ENCODE data around the gene SESN3. TPM values are rescaled to one million over a fixed set of nuclear protein-coding genes. Genes with fewer than 3 reads are reported as not detected.
"Not testable (repeated sequence)": the region's sequence is repeated elsewhere in the genome, so short reads cannot be mapped to it uniquely, and the experiment has no call there.

Gene SESN3
- total RNA-seq, 2 experiments from 2014 or later: 8.4 to 12.3 TPM

DNA sequence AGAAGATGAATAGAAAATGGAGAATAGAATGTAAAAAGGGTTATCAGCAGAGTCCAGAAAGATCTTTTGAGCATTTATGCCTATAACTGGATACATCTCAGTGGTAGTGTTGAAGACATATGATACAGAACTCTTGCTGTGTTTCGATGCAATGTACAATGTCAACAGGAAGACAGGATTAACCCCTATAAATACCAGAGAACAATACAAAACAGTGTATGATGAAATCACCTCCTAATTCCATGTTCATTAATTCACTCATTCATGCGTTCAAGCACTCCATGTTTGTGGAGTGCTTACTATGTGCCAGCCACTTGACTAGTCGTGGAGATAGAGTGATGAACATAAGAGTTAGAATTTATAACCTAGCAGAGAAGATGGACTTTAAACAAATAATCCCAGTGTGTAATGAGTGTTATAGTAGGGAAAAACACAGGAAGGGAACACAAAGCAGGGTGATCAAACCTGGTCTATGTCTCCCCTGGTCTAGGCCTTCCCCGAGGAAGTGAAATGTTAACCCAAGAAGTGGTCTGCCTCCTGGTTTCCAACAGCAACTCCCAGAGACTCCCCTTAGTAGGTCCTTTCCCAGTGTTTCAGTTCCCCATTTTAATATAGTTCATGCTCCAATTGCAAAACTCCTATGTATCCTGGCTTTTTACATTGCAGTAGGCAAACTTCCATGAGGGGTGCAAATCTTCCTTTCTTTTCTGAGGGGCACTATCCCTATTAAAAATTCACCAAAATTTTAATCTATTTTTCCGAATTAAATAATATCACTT is 9.1 kb upstream of the SESN3 start:
- intact Hi-C loops (cut with DNase I, micrococcal nuclease): no loop called here
- H3K4me3 Mint-ChIP-seq: no peak overlapping the region
- DNase-seq: no peak
- no peaks in the 10 kb centered on the region for H3K9me3 Mint-ChIP-seq (ENCODE audit: low read depth)
- no peak overlapping the region for H3K27ac Mint-ChIP-seq
- ChIA-PET CTCF (interaction anchor here (0.8 to 1.4 kb wide), 2 partner anchors 9 to 74 kb away, joined by 3 to 5 read pairs; partner anchors contain the start of gene SESN3), POLR2A (no interaction called here)
- ATAC-seq: no peak
- H3K36me3 Mint-ChIP-seq (ENCODE audit: low read depth): no peaks in the 10 kb centered on the region
- H3K27me3 Mint-ChIP-seq: peaks cover 2% of the 10 kb centered on the region
- H3K4me1 Mint-ChIP-seq: peaks cover 15% of the 10 kb centered on the region

DNA sequence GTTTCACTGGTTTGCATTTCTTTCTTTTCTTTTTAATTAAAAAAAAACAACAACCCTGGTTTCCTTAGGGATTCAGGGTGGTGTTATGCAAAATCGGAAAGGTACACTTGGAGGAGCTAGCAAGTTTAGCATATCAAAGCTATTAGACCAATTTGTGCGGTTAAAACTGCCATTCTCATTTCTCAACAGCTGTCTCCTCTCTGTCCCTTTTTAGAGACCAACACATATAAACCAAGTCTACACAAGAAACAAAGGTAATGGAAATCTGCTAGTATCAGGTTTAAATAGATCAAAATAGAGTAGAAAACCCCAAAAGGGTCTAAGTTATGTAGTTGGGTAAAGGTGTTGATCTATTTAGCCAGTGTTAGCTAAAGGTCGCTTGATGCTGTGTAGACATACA is 1.7 kb upstream of the SESN3 start:
- POLR2A ChIA-PET: interaction anchor here (0.6 to 2.2 kb wide), 6 partner anchors 12 to 558 kb away, joined by 3 to 14 read pairs (median 4); partner anchors contain the start of gene ENDOD1
- intact Hi-C loops (cut with DNase I, micrococcal nuclease): loop anchor here in 1 of 2 experiments (5.0 kb wide), 3 partner anchors 690 to 1105 kb away; partner anchors contain the start of genes FUT4 and PANX1
- no peak for DNase-seq
- no peaks in the 10 kb centered on the region for H3K36me3 Mint-ChIP-seq (ENCODE audit: low read depth)
- no peak overlapping the region for H3K27ac Mint-ChIP-seq
- H3K4me3 Mint-ChIP-seq: no peak overlapping the region
- no peak for ATAC-seq
- CTCF ChIA-PET: interaction anchor here (0.7 to 2.6 kb wide), 18 partner anchors 8 to 558 kb away, joined by 3 to 17 read pairs (median 4); no protein-coding TSS in a partner anchor
- H3K9me3 Mint-ChIP-seq (ENCODE audit: low read depth): no peaks in the 10 kb centered on the region
- H3K4me1 Mint-ChIP-seq: peaks cover 39% of the 10 kb centered on the region
- H3K27me3 Mint-ChIP-seq: no peaks in the 10 kb centered on the region

DNA sequence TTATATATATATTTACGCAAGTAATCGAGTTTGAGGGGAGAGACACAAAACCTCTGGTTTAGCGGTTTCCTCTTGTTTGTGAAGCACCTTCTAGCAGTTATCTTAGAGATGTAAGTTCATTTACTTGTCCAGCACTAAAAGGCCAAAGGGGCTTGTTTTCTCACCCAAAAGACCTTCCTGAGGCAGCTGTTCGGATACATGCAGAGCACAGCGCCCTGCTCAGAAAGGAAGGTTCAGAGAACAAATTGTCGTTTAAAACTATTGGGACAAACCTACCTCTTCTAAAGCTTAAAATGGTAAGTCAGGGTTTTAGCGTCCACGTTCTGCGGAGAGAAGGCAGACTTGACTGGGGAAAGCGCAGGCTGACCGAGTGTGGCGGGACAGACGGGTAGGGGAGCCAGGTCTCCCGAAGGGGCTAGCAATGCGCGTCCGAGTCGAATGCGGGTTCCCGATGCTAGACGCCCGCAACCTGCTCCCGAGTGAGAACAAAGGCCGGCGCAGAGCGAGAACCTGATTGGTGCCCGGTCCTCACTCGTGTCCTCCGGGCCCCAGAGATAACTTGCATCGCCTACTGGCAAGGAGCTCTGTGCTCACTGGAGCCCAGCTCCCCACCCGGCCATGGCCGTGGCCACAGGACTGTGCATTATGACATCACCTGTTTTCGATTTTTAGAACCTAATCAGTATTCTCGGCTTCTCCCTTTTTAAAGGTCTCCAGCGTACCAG is 1.0 kb upstream of the SESN3 start:
- Mint-ChIP-seq H3K4me1 (peaks cover 41% of the 10 kb centered on the region), H3K4me3 (no peak overlapping the region)
- ATAC-seq: peak; percentile 34

GRCh38 chr11:95230810-95231126 is 234 bp downstream of the SESN3 start:
- ATAC-seq (peak; percentile 1), DNase-seq (no peak)
- intact Hi-C loops (cut with DNase I, micrococcal nuclease): loop anchor here (1.0 to 5.0 kb wide), 16 partner anchors 24 to 1158 kb away; partner anchors contain the start of genes CCDC82 (in 1 of the 2), CEP57 (in 1 of the 2), CWC15 (in 1 of the 2) and ENDOD1 (in 1 of the 2)
- no peak overlapping the region for H3K4me3 Mint-ChIP-seq
- no peak overlapping the region for H3K27ac Mint-ChIP-seq
- POLR2A ChIA-PET: interaction anchor here (0.6 to 2.2 kb wide), 5 partner anchors 23 to 559 kb away, joined by 3 to 14 read pairs (median 4); partner anchors contain the start of gene FAM76B
- no peaks in the 10 kb centered on the region for H3K9me3 Mint-ChIP-seq (ENCODE audit: low read depth)
- CTCF ChIA-PET: interaction anchor here (0.6 to 2.6 kb wide), 15 partner anchors 10 to 560 kb away, joined by 3 to 17 read pairs (median 5); partner anchors contain the start of gene CEP57
- H3K27me3 Mint-ChIP-seq: no peaks in the 10 kb centered on the region
- no peaks in the 10 kb centered on the region for H3K36me3 Mint-ChIP-seq (ENCODE audit: low read depth)
- peaks cover 50% of the 10 kb centered on the region for H3K4me1 Mint-ChIP-seq

More for the DNA sequence above, 1.0 kb upstream of the SESN3 start:
- intact Hi-C loops (cut with DNase I, micrococcal nuclease): loop anchor here (1.0 to 5.0 kb wide), 16 partner anchors 22 to 1157 kb away; partner anchors contain the start of genes CCDC82 (in 1 of the 2), CEP57 (in 1 of the 2), CWC15 (in 1 of the 2) and ENDOD1 (in 1 of the 2)
- no peaks in the 10 kb centered on the region for H3K36me3 Mint-ChIP-seq (ENCODE audit: low read depth)
- DNase-seq: peak; percentile 83
- ChIA-PET POLR2A (interaction anchor here (0.6 to 2.2 kb wide), 8 partner anchors 13 to 559 kb away, joined by 3 to 14 read pairs (median 4); partner anchors contain the start of genes ENDOD1 and FAM76B), CTCF (interaction anchor here (0.7 to 2.6 kb wide), 31 partner anchors 8 to 559 kb away, joined by 3 to 17 read pairs (median 4); partner anchors contain the start of genes CEP57, CWC15 and KDM4D)
- H3K9me3 Mint-ChIP-seq (ENCODE audit: low read depth): no peaks in the 10 kb centered on the region
- no peak overlapping the region for H3K27ac Mint-ChIP-seq
- H3K27me3 Mint-ChIP-seq: no peaks in the 10 kb centered on the region

GRCh38 chr11:95229993-95230809 is 801 bp downstream of the SESN3 start:
- peak; percentile 53 for DNase-seq
- Mint-ChIP-seq H3K4me3 (no peak overlapping the region), H3K9me3 (ENCODE audit: low read depth) (no peaks in the 10 kb centered on the region), H3K4me1 (peaks cover 52% of the 10 kb centered on the region), H3K36me3 (ENCODE audit: low read depth) (no peaks in the 10 kb centered on the region), H3K27me3 (no peaks in the 10 kb centered on the region), H3K27ac (peak overlapping the region; percentile 84)
- intact Hi-C loops (cut with DNase I, micrococcal nuclease): loop anchor here (2.0 to 5.0 kb wide), 10 partner anchors 77 to 1159 kb away; partner anchors contain the start of genes CCDC82 (in 1 of the 2), CWC15 (in 1 of the 2), ENDOD1 (in 1 of the 2) and FUT4 (in 1 of the 2)
- CTCF ChIA-PET: interaction anchor here (0.6 to 2.5 kb wide), 11 partner anchors 23 to 533 kb away, joined by 3 to 17 read pairs (median 3); no protein-coding TSS in a partner anchor
- no peak for ATAC-seq
- POLR2A ChIA-PET: interaction anchor here (0.8 to 2.2 kb wide), 7 partner anchors 24 to 560 kb away, joined by 3 to 14 read pairs (median 4); partner anchors contain the start of genes CEP57 and FAM76B

GRCh38 chr11:95229199-95229992 is 1.6 kb downstream of the SESN3 start:
- Mint-ChIP-seq H3K9me3 (ENCODE audit: low read depth) (no peaks in the 10 kb centered on the region), H3K36me3 (ENCODE audit: low read depth) (no peaks in the 10 kb centered on the region), H3K27ac (peak overlapping the region; percentile 84), H3K4me3 (no peak overlapping the region), H3K4me1 (peaks cover 48% of the 10 kb centered on the region), H3K27me3 (no peaks in the 10 kb centered on the region)
- CTCF ChIA-PET: interaction anchor here (0.7 to 2.3 kb wide), 9 partner anchors 23 to 534 kb away, joined by 3 to 8 read pairs (median 3); no protein-coding TSS in a partner anchor
- DNase-seq (peak; percentile 15), ATAC-seq (no peak)
- POLR2A ChIA-PET: interaction anchor here (0.5 to 1.2 kb wide), 6 partner anchors 16 to 561 kb away, joined by 3 to 4 read pairs (median 3); partner anchors contain the start of gene CEP57
- intact Hi-C loops (cut with DNase I, micrococcal nuclease): loop anchor here in 1 of 2 experiments (5.0 kb wide), 1 partner anchor 162 kb away; the partner anchor contains the start of gene SRSF8

- H3K27ac Mint-ChIP-seq: no peak overlapping the region
- intact Hi-C loops (cut with DNase I, micrococcal nuclease): loop anchor here in 1 of 2 experiments (1.0 to 5.0 kb wide), 2 partner anchors 161 to 460 kb away; partner anchors contain the start of gene SRSF8
- ATAC-seq: no peak
- ChIA-PET CTCF (interaction anchor here (0.6 to 0.9 kb wide), 2 partner anchors 82 to 275 kb away, joined by 3 read pairs; no protein-coding TSS in a partner anchor), POLR2A (interaction anchor here (0.5 kb wide), 1 partner anchor 69 kb away, joined by 3 read pairs; no protein-coding TSS in a partner anchor)
- no peak overlapping the region for H3K4me3 Mint-ChIP-seq
- H3K9me3 Mint-ChIP-seq (ENCODE audit: low read depth): no peaks in the 10 kb centered on the region
- DNase-seq: no peak
- H3K36me3 Mint-ChIP-seq (ENCODE audit: low read depth): no peaks in the 10 kb centered on the region
- H3K4me1 Mint-ChIP-seq: peaks cover 43% of the 10 kb centered on the region
- H3K27me3 Mint-ChIP-seq: no peaks in the 10 kb centered on the region
Measured at GRCh38 chr11:95228081-95228749, 2.8 kb downstream of the SESN3 start.

- POLR2A ChIA-PET; H3K9me3 Mint-ChIP-seq (ENCODE audit: low read depth); H3K27ac Mint-ChIP-seq; ATAC-seq; H3K27me3 Mint-ChIP-seq; H3K4me3 Mint-ChIP-seq; H3K36me3 Mint-ChIP-seq (ENCODE audit: low read depth): not testable (repeated sequence)
- CTCF ChIA-PET: interaction anchor here (0.6 kb wide), 1 partner anchor 23 kb away, joined by 4 read pairs; no protein-coding TSS in a partner anchor
- H3K4me1 Mint-ChIP-seq: peaks cover 40% of the 10 kb centered on the region
- peak; percentile 54 for DNase-seq
- intact Hi-C loops (cut with DNase I, micrococcal nuclease): loop anchor here in 1 of 2 experiments (5.0 kb wide), 1 partner anchor 160 kb away; the partner anchor contains the start of gene SRSF8
Measured at GRCh38 chr11:95227060-95227459, 3.9 kb downstream of the SESN3 start.

DNA sequence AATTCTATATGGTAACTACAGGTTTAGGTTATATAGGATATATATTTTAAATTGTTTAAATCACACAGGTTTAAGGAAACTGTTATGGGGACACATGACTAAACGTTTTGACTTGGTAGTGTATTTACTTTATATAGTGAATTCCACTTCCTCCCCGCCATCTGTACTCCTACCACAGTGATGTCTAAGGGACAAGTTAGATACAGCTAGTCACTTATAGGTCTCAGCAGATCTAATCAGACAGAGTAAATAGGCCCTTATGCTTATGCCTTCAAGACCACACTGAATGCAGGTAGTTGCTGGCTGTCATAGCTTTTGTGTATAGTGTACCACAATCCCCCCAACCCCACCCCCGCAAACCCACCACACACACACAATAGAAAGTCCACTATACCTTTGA is 8.2 kb downstream of the SESN3 start:
- peak; percentile 57 for ATAC-seq
- Mint-ChIP-seq H3K27me3 (no peaks in the 10 kb centered on the region), H3K36me3 (ENCODE audit: low read depth) (peaks cover 3% of the 10 kb centered on the region), H3K9me3 (ENCODE audit: low read depth) (no peaks in the 10 kb centered on the region), H3K27ac (no peak overlapping the region), H3K4me1 (peaks cover 31% of the 10 kb centered on the region), H3K4me3 (no peak overlapping the region)
- no peak for DNase-seq
- intact Hi-C loops (cut with DNase I, micrococcal nuclease): no loop called here
- POLR2A ChIA-PET: no interaction called here
- CTCF ChIA-PET: interaction anchor here (0.6 to 1.4 kb wide), 6 partner anchors 10 to 483 kb away, joined by 3 to 6 read pairs (median 4); no protein-coding TSS in a partner anchor
